CD4-positive, CD25-positive, alpha-beta regulatory T cell (primary cell): ENCODE measurements around the gene LILRB3. TPM values are rescaled to one million over a fixed set of nuclear protein-coding genes. Genes with fewer than 3 reads are reported as not detected.
A peak's percentile ranks its signal among the peaks of the same experiment; 100 is the strongest.
"Not testable (repeated sequence)": the region's sequence is repeated elsewhere in the genome, so short reads cannot be mapped to it uniquely, and the experiment has no call there.

Experiments
- ATAC-seq, 2 donors: fragments of 150-1000 bp; cut with Tn5 transposase; one replicate each; pipeline ENCODE4 v1.10.0; 2021; ENCODE audit warnings: low read depth in 2 of 2, moderate number of reproducible peaks in 2 of 2, moderate library complexity in 1 of 2
- DNase-seq, 3 donors: peaks; one replicate each; pipeline versions ENCODE4 v3.0.0 to v3.0.0-alpha.2; 2012 to 2022; ENCODE audit warnings: mixed read lengths in 1 of 3
- H3K27ac ChIP-seq: one replicate; pipeline ENCODE4 v1.7.0; 2013; ENCODE audit warnings: mild to moderate bottlenecking, low read length; ENCODE audit not compliant: insufficient read depth, poor library complexity, severe bottlenecking
- H3K27me3 ChIP-seq: one replicate; pipeline ENCODE4 v1.7.0; 2013; ENCODE audit warnings: low read length; ENCODE audit not compliant: control insufficient read depth, insufficient read depth
- H3K36me3 ChIP-seq: one replicate; pipeline ENCODE4 v1.7.0; 2013; ENCODE audit warnings: mild to moderate bottlenecking, low read length, moderate library complexity; ENCODE audit not compliant: control insufficient read depth, insufficient read depth
- H3K4me1 ChIP-seq: 2 replicates; pipeline ENCODE4 v1.7.0; 2013; ENCODE audit warnings: mild to moderate bottlenecking, low read length; ENCODE audit not compliant: insufficient read depth, control insufficient read depth, poor library complexity, severe bottlenecking
- H3K4me3 ChIP-seq: one replicate; pipeline ENCODE4 v1.7.0; 2013; ENCODE audit warnings: low read depth, mild to moderate bottlenecking, low read length, moderate library complexity
- H3K9me3 ChIP-seq, 2 experiments: 1 replicate in 1 of 2; 2 replicates in 1 of 2; pipeline ENCODE4 v1.7.0; 2013; ENCODE audit warnings: low read length in 2 of 2, mild to moderate bottlenecking in 1 of 2, moderate library complexity in 1 of 2; ENCODE audit not compliant: control insufficient read depth in 2 of 2
- H3K27ac Mint-ChIP-seq, 3 donors: one replicate each; pipeline ENCODE4 v1.8.0; 2020 to 2022; ENCODE audit warnings: mild to moderate bottlenecking in 3 of 3, mixed read lengths in 3 of 3, moderate library complexity in 2 of 3
- H3K27me3 Mint-ChIP-seq: one replicate; pipeline ENCODE4 v1.8.0; 2022; ENCODE audit warnings: mild to moderate bottlenecking, mixed read lengths
- H3K36me3 Mint-ChIP-seq: one replicate; pipeline ENCODE4 v1.8.0; 2020; ENCODE audit warnings: mixed read lengths
- H3K4me1 Mint-ChIP-seq, 4 donors: one replicate each; pipeline ENCODE4 v1.8.0; 2020 to 2022; ENCODE audit warnings: mixed read lengths in 4 of 4, mild to moderate bottlenecking in 1 of 4
- H3K4me3 Mint-ChIP-seq, 4 donors: one replicate each; pipeline ENCODE4 v1.8.0; 2020 to 2022; ENCODE audit warnings: mild to moderate bottlenecking in 4 of 4, mixed read lengths in 4 of 4, moderate library complexity in 3 of 4
- H3K9me3 Mint-ChIP-seq, 7 donors: one replicate each; pipeline ENCODE4 v1.8.0; 2020 to 2022; ENCODE audit warnings: mixed read lengths in 7 of 7, mild to moderate bottlenecking in 3 of 7, moderate library complexity in 2 of 7
- polyA plus RNA-seq, 4 donors: library from polyadenylated mRNA; unstranded; fragments of 300-500 nt; fragmentation: Illumina TruSeq; gene quantifications; one replicate each; pipeline ENCODE4 v1.2.3, GENCODE V29; 2021
- total RNA-seq: library from RNA; stranded (reverse); gene quantifications from one replicate; pipeline ENCODE4 v1.2.3, GENCODE V29; 2022

The LILRB3 gene
- total and polyA plus RNA-seq, 5 donors from 2014 or later = 0.07 to 4.1 (median 0.41) TPM; not detected in 1

- H3K9me3 Mint-ChIP-seq, H3K27me3 ChIP-seq, H3K27ac Mint-ChIP-seq, H3K36me3 ChIP-seq, ATAC-seq, H3K4me3 Mint-ChIP-seq, H3K9me3 ChIP-seq, H3K4me1 Mint-ChIP-seq, H3K36me3 Mint-ChIP-seq, DNase-seq, H3K4me1 ChIP-seq, H3K4me3 ChIP-seq, H3K27me3 Mint-ChIP-seq, H3K27ac ChIP-seq: not testable (repeated sequence)
Observed at GRCh38 chr19:54239491-54240371, 16.9 kb upstream of the LILRB3 start.

- Mint-ChIP-seq H3K36me3 (no peaks in the 10 kb centered on the region), H3K9me3 (peaks cover 0 to 2% (median 0%) of the 10 kb centered on the region in 7 donors), H3K4me3 (no peak overlapping the region), H3K27ac (peak overlapping the region in 1 of 3 donors; percentile 22), H3K4me1 (peaks cover 0 to 4% (median 0%) of the 10 kb centered on the region in 4 donors), H3K27me3 (peaks cover 16% of the 10 kb centered on the region)
- no peaks in the 10 kb centered on the region for H3K36me3 ChIP-seq
- no peak overlapping the region for H3K4me3 ChIP-seq
- no peaks in the 10 kb centered on the region for H3K9me3 ChIP-seq
- H3K27me3 ChIP-seq = peaks cover 2% of the 10 kb centered on the region
- H3K4me1 ChIP-seq = no peaks in the 10 kb centered on the region
- no peak for DNase-seq
- no peak for ATAC-seq
- no peak overlapping the region for H3K27ac ChIP-seq
Observed at GRCh38 chr19:54233941-54234340, 11.1 kb upstream of the LILRB3 start.

DNA sequence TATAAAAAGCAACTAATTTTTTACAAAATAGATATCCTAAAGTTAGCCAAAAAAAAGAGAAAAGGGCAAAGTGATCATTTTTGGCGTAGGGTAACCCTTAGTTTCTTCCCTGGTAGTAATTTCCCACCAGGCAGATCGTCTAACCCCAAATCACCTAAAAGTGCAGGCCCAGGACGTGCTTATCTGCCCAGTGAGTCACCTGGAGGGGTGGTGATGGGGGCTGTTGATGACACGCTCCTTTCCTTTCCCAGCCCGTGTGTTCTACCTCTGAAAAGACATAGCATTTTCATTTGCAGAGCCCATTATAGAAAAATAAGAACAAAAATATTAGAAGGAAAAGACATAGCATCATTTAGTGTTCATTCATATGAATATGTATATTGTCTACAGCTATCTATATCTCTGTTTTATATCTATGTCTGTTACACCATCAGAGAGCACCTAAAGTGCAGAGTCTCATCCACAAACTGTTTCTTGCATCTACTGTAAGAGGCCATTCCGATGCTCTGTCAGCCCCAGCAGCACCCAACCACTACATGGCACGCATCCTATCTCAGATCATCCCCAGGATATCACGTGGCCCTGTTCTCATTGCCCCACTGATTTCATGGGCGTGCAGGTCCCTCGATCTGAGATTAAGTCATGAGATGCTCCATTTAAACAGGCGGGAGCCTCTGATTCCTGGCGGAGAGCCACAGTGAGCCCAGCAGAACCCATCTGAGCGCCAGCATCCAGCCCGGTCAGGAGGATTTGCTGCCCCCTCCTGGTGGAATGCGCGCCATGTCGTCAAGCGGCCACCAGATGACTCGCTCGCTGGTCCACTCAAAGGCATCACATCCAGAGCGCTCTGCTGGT lies 8.5 kb upstream of the LILRB3 start:
- Mint-ChIP-seq H3K4me1 (peaks cover 0 to 4% (median 0%) of the 10 kb centered on the region in 4 donors), H3K27me3 (peaks cover 9% of the 10 kb centered on the region), H3K27ac (no peak overlapping the region), H3K4me3 (no peak overlapping the region), H3K36me3 (no peaks in the 10 kb centered on the region), H3K9me3 (peaks cover 0 to 2% (median 0%) of the 10 kb centered on the region in 7 donors)
- H3K9me3 ChIP-seq = no peaks in the 10 kb centered on the region
- H3K27me3 ChIP-seq = peaks cover 4% of the 10 kb centered on the region
- H3K27ac ChIP-seq = no peak overlapping the region
- ATAC-seq (peak; percentile 81 to 83), DNase-seq (peak; percentile 73 to 75 (median 74))
- no peaks in the 10 kb centered on the region for H3K36me3 ChIP-seq
- H3K4me1 ChIP-seq = no peaks in the 10 kb centered on the region
- H3K4me3 ChIP-seq = no peak overlapping the region

- Mint-ChIP-seq H3K27me3 (peaks cover 9% of the 10 kb centered on the region), H3K4me3 (no peak overlapping the region), H3K9me3 (peaks cover 0 to 2% (median 0%) of the 10 kb centered on the region in 7 donors), H3K4me1 (peaks cover 0 to 4% (median 0%) of the 10 kb centered on the region in 4 donors), H3K36me3 (no peaks in the 10 kb centered on the region), H3K27ac (no peak overlapping the region)
- no peak for DNase-seq
- no peak for ATAC-seq
- no peaks in the 10 kb centered on the region for H3K4me1 ChIP-seq
- H3K27ac ChIP-seq = no peak overlapping the region
- no peaks in the 10 kb centered on the region for H3K9me3 ChIP-seq
- peaks cover 3% of the 10 kb centered on the region for H3K27me3 ChIP-seq
- H3K36me3 ChIP-seq = no peaks in the 10 kb centered on the region
- H3K4me3 ChIP-seq = no peak overlapping the region
Observed at GRCh38 chr19:54230031-54230430, 7.2 kb upstream of the LILRB3 start.

GRCh38 chr19:54229146-54229545 lies 6.3 kb upstream of the LILRB3 start:
- H3K9me3 ChIP-seq = no peaks in the 10 kb centered on the region

DNA sequence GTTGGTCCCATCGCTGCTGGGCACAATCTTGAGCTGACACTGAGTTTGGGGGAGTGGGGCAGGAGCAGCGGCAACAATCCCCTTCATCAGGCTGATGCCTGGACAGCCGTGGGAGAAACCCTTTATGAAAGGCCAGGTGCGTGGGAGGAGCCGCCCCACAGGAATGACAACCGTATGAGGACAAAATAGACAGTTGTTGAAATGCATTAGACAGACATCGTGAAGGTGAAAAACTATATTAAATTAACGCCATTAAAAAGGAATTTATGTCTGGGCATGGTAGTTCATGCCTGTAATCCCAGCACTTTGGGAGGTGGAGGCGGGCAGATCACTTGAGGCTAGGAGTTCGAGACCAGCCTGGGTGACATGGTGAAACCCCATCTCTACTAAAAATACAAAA lies 1.8 kb upstream of the LILRB3 start:
- H3K9me3 ChIP-seq, DNase-seq, H3K4me3 ChIP-seq, H3K27ac ChIP-seq, H3K36me3 Mint-ChIP-seq, H3K36me3 ChIP-seq, H3K4me1 ChIP-seq, H3K9me3 Mint-ChIP-seq, H3K27ac Mint-ChIP-seq, H3K27me3 ChIP-seq, ATAC-seq, H3K4me1 Mint-ChIP-seq, H3K27me3 Mint-ChIP-seq, H3K4me3 Mint-ChIP-seq: not testable (repeated sequence)

More at GRCh38 chr19:54229146-54229545, 6.3 kb upstream of the LILRB3 start:
- Mint-ChIP-seq H3K27me3 (peaks cover 2% of the 10 kb centered on the region), H3K9me3 (peaks cover 0 to 2% (median 0%) of the 10 kb centered on the region in 7 donors), H3K36me3 (no peaks in the 10 kb centered on the region), H3K27ac (no peak overlapping the region), H3K4me1 (peaks cover 0 to 4% (median 0%) of the 10 kb centered on the region in 4 donors), H3K4me3 (no peak overlapping the region)
- Histone ChIP-seq H3K27me3 (peaks cover 3% of the 10 kb centered on the region), H3K4me3 (no peak overlapping the region), H3K36me3 (no peaks in the 10 kb centered on the region), H3K4me1 (no peaks in the 10 kb centered on the region), H3K27ac (no peak overlapping the region)
- DNase-seq = no peak
- ATAC-seq = no peak

DNA sequence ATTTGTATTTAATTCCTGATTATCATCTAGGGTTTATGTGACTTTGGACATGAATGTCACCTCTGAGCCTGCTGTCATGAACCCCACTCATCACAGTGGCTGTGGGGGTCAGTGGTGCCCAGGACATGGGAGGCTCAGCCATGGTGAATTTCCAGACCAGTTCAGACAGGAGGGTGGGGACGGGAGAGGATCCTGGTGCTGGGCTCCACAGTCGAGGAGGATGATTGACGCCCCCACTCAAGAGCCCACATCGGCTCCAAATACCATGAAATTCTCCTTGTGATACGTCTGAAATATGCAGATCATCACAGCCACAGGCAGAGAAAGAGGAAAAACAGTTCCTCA lies 1.1 kb upstream of the LILRB3 start:
- H3K36me3 Mint-ChIP-seq, H3K4me1 Mint-ChIP-seq, H3K9me3 Mint-ChIP-seq, H3K36me3 ChIP-seq, H3K27ac Mint-ChIP-seq, H3K9me3 ChIP-seq, H3K4me3 Mint-ChIP-seq, H3K27me3 ChIP-seq, H3K27me3 Mint-ChIP-seq, H3K4me1 ChIP-seq, DNase-seq, H3K4me3 ChIP-seq, H3K27ac ChIP-seq: not testable (repeated sequence)
- ATAC-seq = peak in 1 of 2 donors; percentile 17
